Measurements from ENCODE around the gene ZNF599. TPM values are rescaled to one million over a fixed set of nuclear protein-coding genes. Genes with fewer than 3 reads are reported as not detected.
A peak's percentile ranks its signal among the peaks of the same experiment; 100 is the strongest.

The ZNF599 gene
- total and polyA plus RNA-seq, 2 of the 13 experiments (the other 11 are each of a cell fraction or from before 2014, with no cell fraction given) = 5.8 to 7.3 TPM

GRCh38 chr19:34733746-34734536, 39.1 kb downstream of the ZNF599 start, which contains the start of gene ZNF181 (continued):
- TF ChIP-seq SAFB2 (CRISPR knock-in tag; IDR thresholded peaks at IDR 0.05; ENCODE audit: borderline replicate concordance, low read depth) = peak; percentile 77; the same call in 1 of the 2 replicates
- 0 out of 2 replicates have a peak, but pooled peaks have one; percentile 81 for TF ChIP-seq FOXO4 (CRISPR knock-in tag; conservative IDR thresholded peaks at IDR 0.05)
- no peak for TF ChIP-seq SMARCC2 (IDR thresholded peaks at IDR 0.05)
- no peak for TF ChIP-seq RFXANK (CRISPR knock-in tag; IDR thresholded peaks at IDR 0.05)
- peak; percentile 98 for TF ChIP-seq ZFY (CRISPR knock-in tag; IDR thresholded peaks at IDR 0.05)
- no peak for TF ChIP-seq TRIM24 (CRISPR knock-in tag; IDR thresholded peaks at IDR 0.05)
- TF ChIP-seq ZNF547 (CRISPR knock-in tag; IDR thresholded peaks at IDR 0.05) = peak; percentile 69; the same call in 1 of the 2 replicates
- TF ChIP-seq ZNF572 (CRISPR knock-in tag; IDR thresholded peaks at IDR 0.05) = no peak
- peak; percentile 52; the same call in 1 of the 2 replicates for TF ChIP-seq KMT2A (CRISPR knock-in tag; IDR thresholded peaks at IDR 0.05)
- no peak; the same call in 1 of the 2 replicates for TF ChIP-seq ZNF280D (CRISPR knock-in tag; IDR thresholded peaks at IDR 0.05)
- peak; percentile 72; the same call in 1 of the 2 replicates for TF ChIP-seq HOXD1 (CRISPR knock-in tag; IDR thresholded peaks at IDR 0.05)
- peak; percentile 82 for TF ChIP-seq PHF20 (CRISPR knock-in tag; IDR thresholded peaks at IDR 0.05)
- TF ChIP-seq ZSCAN25 (CRISPR knock-in tag; IDR thresholded peaks at IDR 0.05) = no peak
- no peak for TF ChIP-seq TERF1 (CRISPR knock-in tag; IDR thresholded peaks at IDR 0.05)
- TF ChIP-seq ZNF567 (CRISPR knock-in tag; IDR thresholded peaks at IDR 0.05; ENCODE audit: borderline replicate concordance) = 0 out of 2 replicates have a peak, but pooled peaks have one; percentile 46
- TF ChIP-seq ZNF354B (CRISPR knock-in tag; IDR thresholded peaks at IDR 0.05) = no peak
- no peak; the same call in 1 of the 2 replicates for TF ChIP-seq HNF4G (IDR thresholded peaks at IDR 0.05; ENCODE audit: borderline replicate concordance, low read depth, low read length)
- TF ChIP-seq HNF4G (CRISPR knock-in tag; IDR thresholded peaks at IDR 0.05; ENCODE audit: borderline replicate concordance, low read depth) = no peak; the same call in 1 of the 2 replicates
- TF ChIP-seq FOXP1 (IDR thresholded peaks at IDR 0.05) = no peak
- TF ChIP-seq FOXP1 (CRISPR knock-in tag; IDR thresholded peaks at IDR 0.05) = no peak; the same call in 1 of the 2 replicates
- no peak for TF ChIP-seq SRSF4 (IDR thresholded peaks at IDR 0.05; ENCODE audit: low read depth, low read length, poor library complexity, severe bottlenecking)
- TF ChIP-seq TFAP4 (IDR thresholded peaks at IDR 0.05; ENCODE audit: borderline replicate concordance, low read depth) = no peak
- no peak for TF ChIP-seq ZNF747 (CRISPR knock-in tag; IDR thresholded peaks at IDR 0.05; ENCODE audit: borderline replicate concordance)

Measured in HepG2 (cell line).